Measurements from ENCODE around the gene TMOD3.

TMOD3 gene

DNA sequence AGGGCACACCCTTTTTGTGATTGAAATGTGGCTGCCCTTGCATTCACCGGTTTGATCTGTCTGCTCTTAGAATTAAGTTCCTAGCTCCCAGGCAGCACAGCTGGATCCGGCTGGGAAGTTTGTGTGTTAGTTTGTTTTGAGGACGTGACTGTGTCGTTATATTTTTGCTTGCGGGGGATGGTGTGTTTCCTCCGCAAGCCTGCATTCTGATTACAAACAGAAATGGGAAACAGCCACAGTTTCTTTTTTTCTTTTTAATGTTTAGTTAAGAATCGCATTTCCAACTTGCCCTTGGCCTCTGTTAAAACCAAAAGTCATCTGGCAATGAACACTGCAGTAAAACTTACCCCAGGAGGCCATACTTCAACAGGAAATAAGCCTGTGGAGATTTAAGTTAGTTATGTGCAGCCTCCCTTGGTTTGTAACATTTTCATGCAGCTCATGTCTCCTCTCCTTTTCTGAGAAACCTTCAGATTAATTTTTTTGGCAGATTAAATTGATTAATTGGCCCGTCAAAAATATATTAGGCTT is 888 bp downstream of the TMOD3 start:
- DNase-seq: no peak

DNA sequence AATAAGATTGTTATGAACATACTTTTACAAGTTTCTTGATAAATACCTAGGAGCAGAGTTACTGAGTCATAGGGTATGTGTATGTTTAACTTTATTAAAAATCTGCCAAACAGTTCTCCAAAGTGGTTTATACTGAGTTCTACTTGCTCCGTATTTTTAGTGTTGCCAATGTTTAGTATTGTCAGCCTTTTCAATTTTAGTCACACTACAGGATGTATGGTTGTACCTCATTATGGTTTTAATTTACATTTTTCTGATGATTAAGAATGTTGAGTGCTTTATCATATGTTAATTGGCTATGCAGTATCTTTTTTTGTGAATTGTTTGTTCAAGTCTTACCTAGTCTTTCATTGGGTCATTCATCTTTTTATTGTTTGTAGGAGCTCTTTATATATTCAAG is 4.3 kb downstream of the TMOD3 start:
- DNase-seq: no peak

DNA sequence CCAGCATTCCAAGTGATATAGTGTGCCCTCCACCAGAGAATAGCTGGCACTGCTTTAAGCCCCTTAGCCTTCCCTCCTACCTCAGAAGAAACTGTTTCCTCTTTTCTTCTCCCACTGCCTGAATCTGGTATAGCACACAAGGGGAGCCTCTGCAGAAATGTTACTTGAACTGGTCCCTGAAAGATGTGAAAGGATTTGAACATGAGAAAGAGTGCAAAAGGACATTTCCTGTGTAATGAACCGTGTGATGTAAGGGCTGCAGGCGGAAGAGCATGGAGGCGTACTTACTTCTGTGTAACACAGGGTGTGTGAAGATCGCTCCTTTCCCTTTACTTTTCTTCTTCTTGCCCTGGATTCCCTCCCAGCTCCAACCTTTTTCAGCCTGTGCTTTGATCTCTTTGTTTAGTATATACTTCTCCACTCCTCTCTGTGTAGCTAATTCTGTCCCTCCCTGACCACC is 8.4 kb downstream of the TMOD3 start:
- DNase-seq: no peak

DNA sequence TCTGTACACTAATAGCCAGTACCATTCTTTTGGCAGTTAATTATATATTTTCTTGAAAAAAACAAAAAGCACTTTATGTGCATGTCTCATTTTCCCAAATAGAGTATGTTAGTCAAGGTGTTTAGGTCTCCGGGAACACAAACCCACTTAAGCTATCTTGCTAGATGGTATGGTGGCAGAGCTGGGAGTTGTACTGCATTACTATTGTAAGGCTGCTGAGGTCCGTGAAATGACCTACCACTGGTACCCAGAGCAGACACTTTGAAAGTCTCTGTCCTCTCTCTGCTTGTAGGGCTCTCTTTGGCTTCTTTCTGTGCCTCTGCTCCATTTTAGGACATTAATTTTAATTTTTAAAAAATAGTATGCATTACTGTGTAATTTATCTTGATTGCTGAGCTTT is 8.8 kb downstream of the TMOD3 start:
- DNase-seq: no peak

DNA sequence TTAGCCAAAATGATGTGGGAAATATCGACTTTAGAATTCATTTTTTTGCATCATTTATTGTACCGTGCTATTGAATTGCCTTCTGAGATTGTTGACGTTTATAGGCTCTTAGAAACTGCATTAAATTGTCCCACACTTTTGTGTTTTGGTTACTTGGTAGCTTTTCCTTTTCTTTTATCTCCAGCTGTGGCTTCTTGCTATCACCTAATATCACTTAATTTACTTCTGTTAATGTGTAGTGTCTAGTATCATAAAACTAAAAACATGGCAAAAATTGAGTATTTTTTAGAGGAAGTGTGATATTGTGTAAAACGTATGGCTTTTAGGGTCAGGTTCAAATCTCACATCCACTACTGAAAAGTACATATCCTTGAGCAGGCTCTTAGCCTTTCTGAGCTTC is 11.2 kb downstream of the TMOD3 start:
- DNase-seq: no peak

DNA sequence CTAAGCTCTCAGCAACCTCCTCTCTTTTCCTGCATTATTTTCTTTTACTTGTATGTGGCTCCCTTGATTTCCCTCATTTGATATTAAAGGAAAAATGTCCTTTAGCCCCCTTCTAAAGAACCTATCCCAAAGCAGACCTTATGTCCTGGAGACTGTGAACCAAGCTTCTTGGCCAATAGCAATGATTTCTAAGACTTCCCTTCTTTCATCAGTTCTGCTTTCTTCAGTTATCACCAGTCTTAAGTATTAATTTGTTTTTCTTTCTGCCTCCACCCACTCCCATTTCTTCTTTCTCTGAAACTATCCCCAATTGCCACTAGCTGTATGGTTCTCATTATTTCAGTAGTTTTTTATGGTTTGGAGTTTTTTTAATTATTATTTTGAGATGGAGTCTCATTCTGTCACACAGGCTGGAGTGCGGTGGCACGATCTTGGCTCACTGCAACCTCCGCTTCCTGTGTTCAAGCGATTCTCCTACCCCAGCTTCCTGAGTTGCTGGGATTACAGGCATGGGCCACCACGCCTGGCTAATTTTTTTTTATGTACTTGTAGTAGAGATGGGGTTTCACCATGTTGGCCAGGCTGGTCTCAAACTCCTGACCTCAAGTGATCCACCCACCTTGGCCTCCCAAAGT is 12.1 kb downstream of the TMOD3 start:
- no peak for DNase-seq

DNA sequence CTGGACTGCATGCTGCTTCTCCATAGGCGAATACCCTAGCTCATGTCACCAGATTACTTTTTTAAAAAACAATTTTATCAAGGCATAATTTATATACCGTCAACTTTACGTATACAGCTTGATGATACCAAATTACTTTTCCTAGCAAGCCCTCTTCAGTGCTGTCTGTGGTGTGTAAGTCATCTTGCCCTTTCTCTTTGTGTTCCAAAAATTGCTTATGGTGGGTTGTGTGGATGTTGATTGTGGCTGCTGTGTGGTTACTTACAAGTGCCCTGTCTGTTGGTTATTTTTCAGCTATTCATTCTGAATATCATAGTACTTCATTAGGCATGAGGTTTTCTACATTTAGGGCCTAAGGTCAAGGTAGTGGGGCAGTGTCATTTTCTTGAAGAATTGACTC is 12.8 kb downstream of the TMOD3 start:
- no peak for DNase-seq

DNA sequence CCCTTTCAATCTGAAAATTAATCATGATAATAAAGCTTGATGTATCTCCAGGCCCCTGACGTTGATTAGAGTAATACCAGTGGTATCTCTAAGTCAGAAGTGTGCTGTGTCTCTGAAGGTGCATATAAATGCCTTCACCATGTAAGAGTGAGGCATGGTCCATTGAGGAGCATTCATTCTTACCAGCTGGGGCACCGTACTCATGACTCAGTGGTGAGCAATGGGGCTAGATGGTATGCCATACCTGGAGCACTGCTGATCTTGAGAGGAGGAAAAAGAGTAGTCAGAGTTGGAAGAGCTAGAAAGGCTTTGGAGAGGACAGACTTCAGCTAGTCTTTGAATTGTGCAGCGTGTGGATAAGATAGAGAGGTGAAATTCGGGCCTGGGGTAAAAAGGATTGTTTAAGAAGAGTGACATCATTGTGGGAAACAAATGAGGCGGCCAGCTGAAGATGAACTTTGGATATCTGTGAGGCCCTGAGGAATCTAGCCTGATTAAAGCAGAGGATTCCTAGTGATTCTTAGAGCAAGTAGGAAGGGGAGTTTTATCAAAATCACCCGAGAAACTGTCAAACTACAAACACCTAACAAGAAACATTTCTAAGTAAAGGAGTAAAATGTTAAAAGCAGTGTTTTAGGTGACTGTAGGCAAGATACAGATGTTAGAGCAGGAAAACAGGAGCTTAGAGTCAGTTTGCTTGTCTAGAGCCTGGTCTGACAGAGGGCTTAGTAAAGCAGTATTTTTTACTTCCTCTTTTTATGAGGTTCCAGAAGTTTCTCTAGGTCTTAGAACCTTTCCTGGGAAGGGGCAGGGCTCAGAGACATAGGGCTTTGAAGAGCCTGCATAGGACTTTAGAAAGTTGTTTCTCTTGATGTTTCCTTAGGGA is 13.6 kb downstream of the TMOD3 start:
- no peak for DNase-seq

DNA sequence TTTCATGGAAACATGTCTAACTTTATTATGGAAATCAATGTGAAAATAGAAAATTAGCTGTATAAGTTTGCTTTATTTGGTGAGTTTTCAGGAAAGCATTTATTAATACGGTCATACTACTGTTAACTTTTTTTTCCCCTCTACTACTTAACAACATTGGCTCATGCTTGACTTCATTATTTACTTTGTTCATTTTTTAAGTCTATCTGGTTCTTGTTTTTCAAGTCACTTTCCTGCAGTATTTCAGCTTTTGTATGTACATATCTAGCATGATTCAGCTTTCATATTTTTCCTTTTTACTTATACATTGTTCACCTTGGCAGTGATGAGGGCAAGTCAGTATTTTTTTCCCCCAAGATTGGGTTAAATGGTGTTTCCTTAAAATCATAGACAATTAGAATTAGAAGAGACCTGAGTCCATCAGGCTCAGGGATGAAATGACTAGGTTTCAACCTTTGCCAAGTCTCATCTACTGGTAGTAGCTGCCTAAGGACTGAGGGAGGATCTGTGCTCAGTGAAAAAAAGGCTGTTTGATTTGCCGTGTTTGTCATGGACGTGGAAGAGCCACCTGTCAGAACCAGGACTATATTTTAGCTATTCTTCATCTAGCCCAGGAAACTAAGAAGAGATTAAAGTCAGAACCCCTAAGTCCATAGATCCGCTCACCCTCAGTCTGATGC is 15.4 kb downstream of the TMOD3 start:
- no peak for DNase-seq

DNA sequence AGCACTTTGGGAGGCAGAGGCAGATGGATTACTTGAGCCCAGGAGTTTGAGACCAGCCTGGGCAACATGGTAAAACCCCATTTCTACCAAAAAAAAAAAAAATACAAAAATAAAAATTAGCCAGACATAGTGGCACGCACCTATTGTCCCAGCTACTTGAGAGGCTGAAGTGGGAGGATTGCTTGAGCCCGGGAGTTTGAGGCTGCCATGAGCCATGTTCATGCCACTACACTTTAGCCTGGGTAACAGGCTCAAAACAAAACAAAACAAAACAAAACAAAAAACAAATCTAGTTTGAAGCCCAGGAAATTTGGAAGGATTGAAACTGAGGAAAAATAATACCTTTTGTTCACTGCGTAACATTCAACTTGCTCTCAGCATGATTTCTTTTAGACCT is 16.6 kb downstream of the TMOD3 start:
- DNase-seq: no peak

DNA sequence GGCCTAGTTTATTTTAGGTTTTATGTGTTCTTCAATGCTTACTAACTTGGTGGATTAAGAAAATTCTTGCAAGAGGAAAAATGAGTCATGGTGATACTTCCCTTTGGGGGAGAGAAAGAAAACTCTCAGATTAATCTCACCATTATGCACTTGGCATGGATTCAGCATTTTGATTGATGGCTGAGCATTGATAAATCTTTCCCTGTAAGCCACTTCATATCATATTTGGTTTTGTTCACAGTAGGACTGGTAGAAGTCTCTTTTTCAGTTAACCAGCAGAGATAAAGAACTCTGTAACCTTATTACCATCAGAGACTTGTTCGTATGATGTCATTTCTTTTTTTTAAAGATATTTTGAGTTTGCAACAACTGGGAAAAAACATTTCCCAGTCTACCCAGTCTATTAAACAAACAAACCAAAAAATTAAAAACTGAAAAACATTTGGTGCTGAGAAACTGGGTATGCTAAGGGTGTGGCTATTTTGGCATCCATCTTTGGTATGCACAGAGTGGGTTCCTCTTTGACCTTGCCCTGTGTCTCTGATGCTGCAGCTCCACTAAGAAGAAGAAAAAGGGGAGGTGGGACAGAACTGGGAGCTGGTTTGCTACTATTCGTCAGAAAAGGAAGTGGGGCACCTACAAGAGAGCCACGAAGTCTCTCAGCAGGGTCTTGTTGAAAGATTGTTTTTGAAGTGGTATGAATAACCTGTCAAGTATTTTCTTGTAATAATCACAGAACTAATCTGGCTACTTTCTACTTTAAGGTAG is 17.2 kb downstream of the TMOD3 start:
- no peak for DNase-seq

DNA sequence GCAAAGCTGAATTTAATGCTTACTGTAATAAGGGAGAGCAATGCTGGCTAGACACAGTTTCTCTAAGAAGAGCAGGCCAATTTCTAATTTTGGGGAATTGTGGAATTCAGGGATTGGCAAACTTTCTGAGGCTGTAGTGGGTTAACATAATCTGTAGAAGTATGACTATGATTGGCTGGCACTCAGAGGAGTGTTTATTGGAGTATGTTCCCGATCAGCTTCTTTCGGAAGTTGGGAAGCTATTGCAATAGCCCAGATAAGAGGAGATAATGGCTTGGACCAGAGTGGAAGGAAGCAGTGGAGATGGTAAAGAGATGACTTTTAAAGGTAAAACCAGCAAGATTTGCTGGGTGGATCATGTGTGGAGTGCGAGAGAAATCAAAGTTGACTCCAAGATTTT is 19.4 kb downstream of the TMOD3 start:
- no peak for DNase-seq

DNA sequence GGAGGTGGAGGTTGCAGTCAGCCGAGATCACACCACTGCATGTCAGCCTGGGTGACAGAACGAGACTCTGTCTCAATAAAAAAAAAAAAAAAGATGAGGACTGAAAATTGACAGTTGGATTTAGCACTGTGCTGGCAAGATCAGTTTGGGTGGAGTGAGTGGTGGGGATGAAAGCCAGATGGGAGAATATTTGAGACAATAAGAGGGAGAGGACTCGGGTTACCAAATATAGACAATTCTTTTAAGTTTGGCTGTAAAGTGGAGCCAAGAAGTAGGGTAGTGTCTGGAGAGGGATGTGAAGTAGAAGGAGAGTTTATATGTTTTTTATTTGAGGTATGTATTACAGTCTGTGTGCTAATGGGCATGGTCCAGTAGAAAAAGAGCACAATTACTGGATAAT is 20.4 kb downstream of the TMOD3 start:
- no peak for DNase-seq

DNA sequence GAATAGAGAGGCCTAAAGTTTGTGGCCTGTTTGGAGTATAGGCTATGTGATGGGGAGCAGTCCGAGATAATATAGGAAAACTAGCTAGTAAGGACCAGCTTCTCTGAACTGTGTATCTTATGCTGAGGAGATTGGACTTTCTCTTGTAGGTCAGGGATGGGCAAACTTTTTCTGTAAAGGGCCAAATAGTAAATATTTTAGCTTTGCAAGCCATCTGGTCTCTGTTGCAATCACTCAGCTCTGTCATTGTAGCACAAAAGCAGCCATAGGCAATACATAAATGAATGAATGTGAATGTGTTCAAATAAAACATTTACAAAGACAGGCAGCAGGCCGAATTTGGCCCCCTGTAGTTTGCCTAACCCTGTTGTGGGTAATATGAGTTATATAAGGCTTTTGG is 24.5 kb downstream of the TMOD3 start:
- DNase-seq: no peak

DNA sequence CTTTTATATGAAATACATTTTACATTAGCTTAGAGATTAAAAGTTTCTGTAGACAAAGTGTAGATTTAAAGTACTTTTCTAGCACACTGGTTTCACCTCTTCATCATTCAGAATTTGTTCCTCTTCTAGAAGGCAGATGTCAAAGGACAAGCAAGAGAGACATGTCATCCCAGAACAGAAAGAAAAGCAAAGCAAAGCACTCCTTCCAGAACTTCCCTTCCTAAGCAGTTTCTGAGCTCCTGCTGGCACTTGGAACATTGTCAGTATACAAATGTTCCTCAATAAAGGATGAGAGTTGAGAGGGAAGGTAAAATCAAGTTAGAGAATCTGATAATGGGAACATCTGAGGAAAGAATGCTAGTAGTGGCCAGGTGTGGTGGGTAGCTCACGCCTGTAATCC is 26.2 kb downstream of the TMOD3 start:
- DNase-seq: no peak

DNA sequence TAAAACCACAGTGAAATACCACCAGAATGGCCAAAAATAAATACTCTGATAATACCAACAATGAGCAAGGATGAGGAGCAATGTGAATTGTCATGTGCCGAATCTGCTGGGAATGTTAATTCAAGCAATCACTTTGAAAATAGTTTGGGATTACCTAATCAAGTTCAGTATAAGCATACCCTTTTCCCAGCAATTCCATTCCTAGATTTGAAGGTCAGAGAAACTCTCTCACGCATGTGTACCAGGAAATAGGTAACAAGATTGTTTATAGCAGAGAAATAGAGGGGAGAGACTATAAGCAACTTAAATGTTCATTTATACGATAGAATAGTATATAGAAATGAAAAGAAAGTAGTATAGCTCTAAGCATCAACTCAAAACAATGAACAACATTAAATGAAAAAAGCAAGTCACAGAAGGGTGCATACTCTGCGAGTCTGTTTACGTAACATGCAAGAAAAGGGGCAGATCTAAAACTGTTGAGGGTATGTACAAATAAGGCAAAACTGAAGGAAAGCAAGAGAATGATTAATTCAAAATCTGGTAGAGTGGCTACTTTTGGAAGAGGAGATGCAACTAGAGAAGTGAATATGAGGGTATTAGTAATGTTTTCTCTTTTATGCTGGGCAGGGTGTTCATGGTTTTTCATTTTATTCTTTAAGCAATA is 27.4 kb downstream of the TMOD3 start:
- DNase-seq: no peak

DNA sequence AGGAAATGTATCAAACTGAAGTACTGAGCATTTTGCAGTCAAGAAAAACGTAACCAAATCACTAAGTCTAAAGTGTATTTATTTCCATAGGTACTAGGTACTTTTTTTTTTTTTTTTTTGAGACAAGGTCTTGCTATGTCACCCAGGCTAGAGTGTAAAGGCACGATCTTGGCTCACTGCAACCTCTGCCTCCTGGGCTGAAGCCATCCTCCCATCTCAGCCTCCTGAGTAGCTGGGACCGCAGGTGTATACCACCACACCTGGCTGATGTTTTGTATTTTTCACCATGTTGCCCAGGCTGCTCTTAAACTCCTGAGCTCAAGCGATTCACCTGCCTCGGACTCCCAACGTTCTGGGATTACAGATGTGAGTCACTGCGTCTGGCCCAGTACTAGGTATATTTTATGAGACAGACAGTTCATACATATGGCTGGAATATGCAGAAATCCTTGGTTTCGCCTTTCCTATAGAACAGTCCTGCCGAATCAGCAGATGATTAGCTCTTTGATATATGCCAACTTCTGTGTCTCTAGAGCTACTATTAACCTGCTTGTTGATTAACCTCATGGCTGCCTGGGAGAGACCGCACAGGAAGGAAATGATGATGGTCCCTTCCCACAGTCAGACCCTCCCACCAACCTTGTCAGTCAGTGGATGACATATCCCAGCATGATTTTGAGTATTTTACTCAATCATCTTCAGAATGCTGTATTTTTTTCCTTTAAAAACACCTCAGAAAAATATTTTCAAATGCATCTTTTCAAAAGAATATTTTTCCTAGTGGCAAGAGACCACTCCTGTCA is 32.3 kb downstream of the TMOD3 start:
- no peak for DNase-seq

DNA sequence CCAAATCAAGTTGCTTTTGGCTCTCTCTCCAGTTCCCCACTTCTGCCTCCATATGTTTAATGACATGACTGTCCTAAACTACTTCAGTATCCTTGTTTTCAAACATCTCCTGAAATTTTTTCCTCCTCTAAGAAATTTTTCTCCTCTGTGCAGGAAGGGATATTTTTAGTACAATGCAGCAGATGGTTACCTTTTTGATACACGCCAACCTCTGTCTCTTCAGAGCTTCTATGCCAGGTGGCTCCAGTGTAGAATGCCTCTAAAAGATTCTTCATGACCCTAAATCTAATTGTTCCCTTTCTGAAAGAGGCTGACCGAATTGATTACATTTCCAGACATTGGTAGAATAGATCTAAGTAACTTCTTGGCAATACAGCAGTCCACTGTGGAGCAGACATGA is 33.7 kb downstream of the TMOD3 start:
- DNase-seq: no peak

DNA sequence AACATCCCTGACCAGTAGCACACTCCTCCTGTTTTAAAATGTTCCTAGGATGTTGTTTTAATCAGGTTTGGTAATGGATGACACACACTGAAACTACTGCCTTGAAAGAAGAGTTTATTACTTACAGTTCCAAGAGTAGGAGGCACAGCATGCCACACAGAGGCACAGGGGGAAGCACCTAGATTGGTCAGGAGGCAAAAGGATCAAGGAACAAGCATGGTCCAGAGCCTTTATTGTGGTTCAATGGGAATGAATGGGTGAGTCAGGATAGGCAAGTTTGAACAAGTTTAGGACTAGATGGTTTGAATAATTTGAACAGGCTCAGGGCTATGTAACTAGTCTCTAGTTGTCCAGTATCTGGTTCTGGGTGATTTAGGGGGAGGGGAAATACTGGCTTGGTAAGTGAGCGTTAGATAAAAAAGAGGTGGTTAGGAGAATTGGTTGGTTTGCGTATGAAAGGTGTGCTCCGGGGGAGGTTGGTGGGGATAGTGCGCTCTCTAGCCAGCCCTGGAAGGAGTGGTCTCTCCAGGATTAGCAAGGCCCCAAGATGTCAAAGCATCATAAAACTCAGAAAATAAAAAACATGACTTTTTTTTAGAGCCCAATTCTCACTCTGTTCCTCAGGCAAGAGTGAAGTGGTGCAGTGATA is 35.1 kb downstream of the TMOD3 start:
- no peak for DNase-seq

DNA sequence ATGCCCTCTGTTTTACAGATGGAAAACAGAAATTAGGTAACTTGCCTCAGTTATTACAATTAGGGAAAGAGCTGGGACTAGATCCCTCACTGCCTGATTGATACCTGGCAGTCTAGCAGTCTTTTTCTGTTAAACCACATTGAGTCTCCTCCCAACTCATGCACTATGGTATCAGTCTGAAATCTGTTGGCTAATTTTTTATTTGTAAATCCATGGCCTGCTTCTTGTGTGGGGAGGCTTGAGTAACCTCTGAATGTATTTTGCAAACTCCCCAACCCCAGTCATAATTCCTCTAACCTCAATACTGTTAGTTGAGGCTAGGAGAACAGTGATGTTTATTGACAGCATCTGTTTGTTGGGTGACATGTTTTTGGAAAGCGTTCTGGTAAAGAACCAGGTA is 35.9 kb downstream of the TMOD3 start:
- DNase-seq: no peak

DNA sequence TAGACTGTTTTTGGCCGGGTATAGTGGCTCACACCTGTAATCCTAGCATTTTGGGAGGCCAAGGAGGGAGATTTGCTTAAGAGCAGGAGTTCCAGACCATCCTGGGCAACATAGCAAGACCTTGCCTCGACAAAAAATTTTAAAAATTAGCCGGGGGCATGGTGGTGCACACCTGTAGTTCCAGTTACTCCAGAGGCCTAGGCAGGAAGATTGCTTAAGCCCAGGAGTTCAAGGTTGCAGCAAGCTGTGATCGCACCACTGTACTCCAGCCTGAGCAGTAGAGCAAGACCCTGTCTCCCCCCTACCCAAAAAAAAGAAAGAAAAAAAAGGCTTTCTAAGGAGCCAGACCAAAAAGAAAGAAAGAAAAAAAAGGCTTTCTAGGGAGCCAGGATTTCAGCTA is 36.7 kb downstream of the TMOD3 start:
- no peak for DNase-seq

Measured in DMS79 (cell line).